DND-41 (cell line): ENCODE data around the gene PRRC2A.

ENCODE experiments used
- ATAC-seq: fragments of 200-7000 bp; cut with Tn5 transposase; 3 replicates; pipeline ENCODE4 v1.9.1; 2021; ENCODE audit warnings: low read depth; ENCODE audit not compliant: insufficient read depth
- DNase-seq: peaks from one replicate; pipeline ENCODE4 v3.0.0-alpha.2; 2020
- H2AFZ ChIP-seq: 2 replicates; pipeline ENCODE4 v1.6.0; 2012; ENCODE audit warnings: low read depth, low read length
- H3K27ac ChIP-seq: 2 replicates; pipeline ENCODE4 v1.5.1; 2012; ENCODE audit warnings: low read length, inconsistent platforms
- H3K27me3 ChIP-seq: fragments of 200-600 bp; sonication (generic); 2 replicates; pipeline ENCODE4 v1.6.0; 2012; ENCODE audit warnings: low read length, mild to moderate bottlenecking, inconsistent platforms; ENCODE audit not compliant: insufficient read depth, poor library complexity
- H3K36me3 ChIP-seq: 2 replicates; pipeline ENCODE4 v1.5.1; 2012; ENCODE audit warnings: low read length, inconsistent platforms; ENCODE audit not compliant: insufficient read depth
- H3K4me1 ChIP-seq: 2 replicates; pipeline ENCODE4 v1.5.1; 2012; ENCODE audit warnings: mild to moderate bottlenecking, low read length; ENCODE audit not compliant: insufficient read depth
- H3K4me2 ChIP-seq: 2 replicates; pipeline ENCODE4 v1.6.0; 2012; ENCODE audit warnings: mild to moderate bottlenecking, moderate library complexity, low read length, inconsistent platforms; ENCODE audit not compliant: insufficient read depth
- H3K4me3 ChIP-seq, 2 experiments: fragments of 200-600 bp in 1 of 2; shearing (Covaris generic) in 1 of 2; 2 replicates each; pipeline ENCODE4 v1.5.1; 2012 to 2016; ENCODE audit warnings: inconsistent platforms in 2 of 2, low read length in 2 of 2, mild to moderate bottlenecking in 2 of 2, low read depth in 1 of 2, moderate library complexity in 1 of 2
- H3K79me2 ChIP-seq: 2 replicates; pipeline ENCODE4 v1.6.0; 2012; ENCODE audit warnings: low read length, inconsistent platforms; ENCODE audit not compliant: insufficient read depth
- H3K9ac ChIP-seq: 2 replicates; pipeline ENCODE4 v1.6.0; 2012; ENCODE audit warnings: low read depth, mild to moderate bottlenecking, inconsistent platforms, low read length, moderate library complexity
- H3K9me3 ChIP-seq: 2 replicates; pipeline ENCODE4 v1.5.1; 2012; ENCODE audit warnings: low read length, moderate library complexity, mild to moderate bottlenecking, inconsistent platforms; ENCODE audit not compliant: insufficient read depth, severe bottlenecking
- H4K20me1 ChIP-seq: 2 replicates; pipeline ENCODE4 v1.6.0; 2012; ENCODE audit warnings: low read length; ENCODE audit not compliant: insufficient read depth
- CTCF ChIP-seq: IDR thresholded peaks from 2 replicates; pipeline ENCODE4 v1.5.1; 2012; ENCODE audit warnings: borderline replicate concordance, low read length, moderate library complexity, mild to moderate bottlenecking; ENCODE audit not compliant: poor library complexity, severe bottlenecking; ENCODE audit errors: extremely low read depth
- EZH2 ChIP-seq: IDR thresholded peaks from 3 replicates; pipeline ENCODE4 v1.6.1; 2012; ENCODE audit warnings: borderline replicate concordance, low read depth, mild to moderate bottlenecking, moderate library complexity, low read length, inconsistent platforms; ENCODE audit not compliant: severe bottlenecking

The PRRC2A gene

GRCh38 chr6:31585491-31585890, 35.0 kb upstream of the PRRC2A start:
- no peak overlapping the region for H3K4me3 ChIP-seq
- no peaks in the 10 kb centered on the region for H3K9me3 ChIP-seq
- H2AFZ ChIP-seq, result no peak overlapping the region
- H3K79me2 ChIP-seq, result peaks cover 4% of the 10 kb centered on the region; the same call in 1 of the 2 replicates
- no peaks in the 10 kb centered on the region for H4K20me1 ChIP-seq
- 0 out of 3 replicates have a peak, but pooled peaks have one; percentile 3 for ATAC-seq
- H3K36me3 ChIP-seq, result no peaks in the 10 kb centered on the region; the same call in 1 of the 2 replicates
- peaks cover 50% of the 10 kb centered on the region for H3K4me1 ChIP-seq
- no peak overlapping the region for H3K4me2 ChIP-seq
- DNase-seq, result peak; percentile 69
- H3K9ac ChIP-seq, result peak overlapping the region; percentile 13; the same call in 1 of the 2 replicates
- peaks cover 10% of the 10 kb centered on the region for H3K27me3 ChIP-seq
- TF ChIP-seq CTCF (peak; percentile 70), EZH2 (no peak)
- H3K27ac ChIP-seq, result peak overlapping the region; percentile 67

DNA sequence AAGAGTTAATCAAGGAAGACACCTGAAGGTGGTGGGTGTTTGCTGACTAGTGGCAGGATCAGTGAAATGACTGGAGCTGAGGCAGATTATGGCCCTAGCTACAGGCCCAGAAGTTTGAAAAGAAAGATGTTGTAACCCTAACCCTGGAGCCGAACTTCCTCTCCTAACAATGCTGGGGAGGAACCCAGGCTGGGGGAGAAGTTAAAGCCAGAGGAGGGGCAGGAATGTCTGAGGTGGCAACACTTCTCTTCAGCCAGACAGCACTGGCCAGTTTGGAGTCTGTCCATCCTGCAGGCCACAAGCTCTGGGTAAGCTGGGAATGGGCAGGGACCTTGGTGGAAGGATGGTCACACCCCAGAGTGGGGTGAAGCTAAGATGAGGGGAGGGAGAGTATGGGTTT, 34.5 kb upstream of the PRRC2A start, which contains the start of gene LST1:
TSS of gene LST1 (plus strand) at position 270 of the 400 bp plus-strand sequence. CDS start 1,023 bp downstream, outside the sequence.
- Histone ChIP-seq H3K4me2 (peak within 1 kb of the TSS; percentile 10), H3K27me3 (peaks cover 8% of the 10 kb centered on the region), H3K27ac (peak within 1 kb of the TSS; percentile 67), H3K36me3 (no peaks in the 10 kb centered on the region; the same call in 1 of the 2 replicates), H3K9me3 (no peaks in the 10 kb centered on the region), H3K4me1 (peaks cover 45% of the 10 kb centered on the region), H3K4me3 (no peak within 1 kb of the TSS; a peak in 1 of 4 replicates), H4K20me1 (no peaks in the 10 kb centered on the region), H3K79me2 (peaks cover 3% of the 10 kb centered on the region; the same call in 1 of the 2 replicates), H3K9ac (peak within 1 kb of the TSS; percentile 13), H2AFZ (no peak within 1 kb of the TSS)
- no peak for TF ChIP-seq CTCF
- TF ChIP-seq EZH2, result no peak
- DNase-seq (no peak), ATAC-seq (no peak)

DNA sequence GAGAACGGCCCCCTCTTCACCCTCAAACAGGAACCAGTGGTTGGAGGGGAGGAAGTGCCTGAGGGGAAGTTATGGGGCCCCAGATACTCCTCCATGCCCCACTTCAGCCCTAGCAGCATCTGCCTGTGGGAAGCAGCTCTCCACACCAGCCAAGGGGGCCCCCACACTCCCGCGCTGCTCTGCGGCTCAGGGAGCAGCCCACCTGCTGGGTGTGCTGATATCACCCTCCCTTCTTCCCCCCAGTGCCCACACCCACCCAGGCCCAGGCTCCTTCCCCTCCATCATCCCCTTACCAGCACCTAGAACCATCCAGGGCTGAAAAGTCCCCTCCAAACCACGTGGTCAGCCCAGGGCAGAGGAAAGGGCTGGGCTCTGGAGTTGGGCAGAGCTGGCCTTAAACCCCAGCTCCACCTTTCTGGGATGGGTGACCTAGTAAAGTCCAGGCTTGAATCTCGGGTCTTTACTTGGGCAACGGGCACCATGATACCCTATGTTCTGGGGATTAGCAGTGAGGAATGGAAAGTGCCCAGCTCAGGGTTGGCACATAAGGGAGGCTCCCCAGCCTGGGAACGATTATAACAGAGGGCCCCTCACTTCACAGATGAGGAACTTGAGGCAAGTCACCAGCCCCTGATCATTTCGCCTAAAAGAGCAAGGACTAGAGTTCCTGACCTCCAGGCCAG, 33.8 kb upstream of the PRRC2A start:
- Histone ChIP-seq H3K27ac (peak overlapping the region; percentile 67), H3K9ac (peak overlapping the region; percentile 13; the same call in 1 of the 2 replicates), H3K27me3 (peaks cover under 1% of the 10 kb centered on the region), H3K36me3 (no peaks in the 10 kb centered on the region), H4K20me1 (no peaks in the 10 kb centered on the region), H3K4me2 (peak overlapping the region; percentile 10; the same call in 1 of the 2 replicates), H3K9me3 (no peaks in the 10 kb centered on the region), H3K4me1 (peaks cover 38% of the 10 kb centered on the region), H3K4me3 (no peak overlapping the region), H2AFZ (no peak overlapping the region), H3K79me2 (no peaks in the 10 kb centered on the region)
- DNase-seq (peak; percentile 91), ATAC-seq (peak; percentile 84)
- no peak for TF ChIP-seq CTCF
- TF ChIP-seq EZH2, result no peak
